Gastroesophageal sphincter (tissue), 4 donors: Measurements from ENCODE around the gene CCL4L2. TPM values are rescaled to one million over a fixed set of nuclear protein-coding genes. Genes with fewer than 3 reads are reported as not detected.
"Not testable (repeated sequence)": the region's sequence is repeated elsewhere in the genome, so short reads cannot be mapped to it uniquely, and the experiment has no call there.

Experiments used
- ATAC-seq: fragments of 150-250 bp; one replicate; pipeline ENCODE4 v1.9.1; 2016; ENCODE audit warnings: mild to moderate bottlenecking, moderate library complexity
- H3K27ac ChIP-seq, 4 donors: fragments of 200-600 bp; sonication (generic) in 3 of 4; 1 replicate in 3 of 4; 2 replicates in 1 of 4; pipeline ENCODE4 v1.5.1; 2016 to 2019
- H3K27me3 ChIP-seq: fragments of 200-600 bp; sonication (generic); one replicate; pipeline ENCODE4 v1.5.1; 2019
- H3K36me3 ChIP-seq, 2 donors: fragments of 200-600 bp; sonication (generic); one replicate each; pipeline ENCODE4 v1.5.1; 2019; ENCODE audit warnings: control low read depth in 1 of 2
- H3K4me1 ChIP-seq, 3 donors: fragments of 200-600 bp; sonication (generic); 1 replicate in 2 of 3; 2 replicates in 1 of 3; pipeline ENCODE4 v1.5.1; 2016 to 2019; ENCODE audit warnings: control low read depth in 2 of 3
- H3K4me3 ChIP-seq, 2 donors: fragments of 200-600 bp; sonication (generic); one replicate each; pipeline ENCODE4 v1.5.1; 2019; ENCODE audit warnings: mild to moderate bottlenecking in 1 of 2, moderate library complexity in 1 of 2
- H3K9me3 ChIP-seq, 3 donors: fragments of 200-600 bp; sonication (generic); one replicate each; pipeline ENCODE4 v1.5.1; 2017 to 2019; ENCODE audit warnings: control low read depth in 2 of 3
- WGBS, 2 donors: methylation state at CpG; one replicate each; pipeline ENCODE4 v1.1.5; 2018; ENCODE audit warnings: low coverage in 1 of 2; 5-methylcytosine and 5-hydroxymethylcytosine counted together
- small RNA-seq, 4 donors: library from RNA; depleted of rRNA; stranded (forward); fragments of <200 nt; gene quantifications; one replicate each; pipeline ENCODE3, GENCODE V24; 2016
- total RNA-seq, 4 donors: library from RNA; depleted of rRNA; stranded (reverse); fragments of >200 nt; gene quantifications; one replicate each; pipeline ENCODE4 v1.1.0, GENCODE V29; 2016

The CCL4L2 gene
- total RNA-seq, 4 donors from 2014 or later, result 0.69 TPM; not detected in 3

DNA sequence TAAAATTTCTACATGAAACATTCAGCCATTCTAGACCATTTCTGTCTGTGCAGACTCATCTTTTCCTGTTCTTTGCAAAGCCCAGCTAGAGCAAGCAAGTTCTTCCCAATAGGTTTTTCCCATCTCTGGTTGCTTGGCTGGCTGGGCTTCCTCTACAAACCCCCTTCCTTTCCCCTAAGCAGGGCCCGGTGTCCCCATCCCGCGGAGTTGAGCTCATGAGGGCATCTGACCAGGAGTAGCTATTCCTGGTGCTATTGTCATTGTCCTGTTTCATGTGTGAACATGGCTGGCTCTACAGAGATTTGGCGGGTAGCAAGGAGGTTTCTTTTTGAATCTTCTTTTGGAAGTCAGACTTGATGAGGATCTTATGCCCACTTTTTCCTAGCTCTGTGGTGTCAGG is 31.2 kb downstream of the CCL4L2 start:
- WGBS, 2 donors, result no CpG with 5 or more reads among the region's 4 CpGs
- not testable (repeated sequence) for H3K36me3 ChIP-seq, H3K4me1 ChIP-seq, ATAC-seq, H3K27ac ChIP-seq, H3K9me3 ChIP-seq, H3K4me3 ChIP-seq, H3K27me3 ChIP-seq

Small RNA genes within 50 kb of the gene (small RNA-seq; reads per million reads assigned to genes)
- gene AC243829.3, result 0 reads per million in 4 donors
- gene AC243829.6, result 0 reads per million in 4 donors

Other genes starting within 250 kb of the CCL4L2 start
- gene CCL16, start 229.6 kb upstream of the CCL4L2 start, total RNA-seq, result not detected
- 10 to 100 TPM in 3 of 4 donors, 1 to 10 TPM in 1; 6.5 to 57.5 (median 38.0) TPM for gene CCL14, start 224.3 kb upstream of the CCL4L2 start, total RNA-seq
- not detected for gene CCL15, start 209.5 kb upstream of the CCL4L2 start, total RNA-seq
- gene CCL23, start 193.1 kb upstream of the CCL4L2 start, total RNA-seq, result 10 to 100 TPM in 1 of 4 donors, 1 to 10 TPM in 2, not detected in 1; 1.2 to 12.9 (median 7.3) TPM
- gene CCL18, start 146.8 kb upstream of the CCL4L2 start, total RNA-seq, result 10 to 100 TPM in 2 of 4 donors, 1 to 10 TPM in 1, not detected in 1; 5.9 to 18.0 (median 11.9) TPM
- gene CCL3, start 120.9 kb upstream of the CCL4L2 start, total RNA-seq, result 1 to 10 TPM in 1 of 4 donors, not detected in 3; 2.4 TPM
- 1 to 10 TPM in 2 of 4 donors, not detected in 2; 1.4 to 4.7 TPM for gene CCL4, start 107.2 kb upstream of the CCL4L2 start, total RNA-seq
- 1 to 10 TPM; 1.7 to 9.2 (median 5.0) TPM for gene TBC1D3B, start 34.4 kb upstream of the CCL4L2 start, total RNA-seq
- gene CCL3L1, start 14.3 kb upstream of the CCL4L2 start, total RNA-seq, result not detected
- not detected for gene TBC1D3I, start 53.5 kb downstream of the CCL4L2 start, total RNA-seq
- gene TBC1D3G, start 112.8 kb downstream of the CCL4L2 start, total RNA-seq, result 1 to 10 TPM in 1 of 4 donors, under 1 TPM in 1, not detected in 2; 0.31 to 1.9 TPM
- gene TBC1D3H, start 177.4 kb downstream of the CCL4L2 start, total RNA-seq, result not detected